ENCODE results near the gene FNDC8. TPM values are rescaled to one million over a fixed set of nuclear protein-coding genes. Genes with fewer than 3 reads are reported as not detected.
A peak's percentile ranks its signal among the peaks of the same experiment; 100 is the strongest.

The FNDC8 gene
- total and polyA plus RNA-seq, 2 donors (not counting 1 experiment from before 2014, with no cell fraction given): not detected

DNA sequence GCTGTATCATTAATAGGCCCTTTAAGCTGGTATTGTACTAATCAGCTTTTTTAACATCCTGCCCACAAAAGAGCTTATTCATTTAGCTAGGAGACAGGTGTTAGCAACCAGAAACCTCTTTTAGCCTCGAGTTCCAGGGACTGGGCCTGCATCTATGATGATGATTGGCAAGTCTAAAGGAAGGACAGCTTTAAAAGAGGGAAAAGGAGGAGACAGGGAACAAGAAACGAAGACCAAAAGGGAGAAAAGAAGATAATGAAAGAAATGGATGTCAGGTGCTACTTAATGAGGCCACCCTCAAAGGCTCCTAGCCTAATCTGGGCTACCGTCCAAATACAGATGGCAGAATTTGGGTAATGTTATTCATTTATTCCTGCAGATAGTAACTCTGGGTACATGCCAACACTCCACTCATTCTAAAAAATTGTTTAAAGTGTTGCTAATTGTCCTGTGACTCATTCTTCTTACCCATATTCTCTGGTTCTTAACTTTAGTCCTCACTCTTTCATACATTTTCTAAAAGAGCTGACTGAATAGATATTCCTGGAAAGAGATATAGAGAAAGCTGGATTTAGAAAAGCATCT lies 39.2 kb upstream of the FNDC8 start:
- TF ChIP-seq, protein P1, sequence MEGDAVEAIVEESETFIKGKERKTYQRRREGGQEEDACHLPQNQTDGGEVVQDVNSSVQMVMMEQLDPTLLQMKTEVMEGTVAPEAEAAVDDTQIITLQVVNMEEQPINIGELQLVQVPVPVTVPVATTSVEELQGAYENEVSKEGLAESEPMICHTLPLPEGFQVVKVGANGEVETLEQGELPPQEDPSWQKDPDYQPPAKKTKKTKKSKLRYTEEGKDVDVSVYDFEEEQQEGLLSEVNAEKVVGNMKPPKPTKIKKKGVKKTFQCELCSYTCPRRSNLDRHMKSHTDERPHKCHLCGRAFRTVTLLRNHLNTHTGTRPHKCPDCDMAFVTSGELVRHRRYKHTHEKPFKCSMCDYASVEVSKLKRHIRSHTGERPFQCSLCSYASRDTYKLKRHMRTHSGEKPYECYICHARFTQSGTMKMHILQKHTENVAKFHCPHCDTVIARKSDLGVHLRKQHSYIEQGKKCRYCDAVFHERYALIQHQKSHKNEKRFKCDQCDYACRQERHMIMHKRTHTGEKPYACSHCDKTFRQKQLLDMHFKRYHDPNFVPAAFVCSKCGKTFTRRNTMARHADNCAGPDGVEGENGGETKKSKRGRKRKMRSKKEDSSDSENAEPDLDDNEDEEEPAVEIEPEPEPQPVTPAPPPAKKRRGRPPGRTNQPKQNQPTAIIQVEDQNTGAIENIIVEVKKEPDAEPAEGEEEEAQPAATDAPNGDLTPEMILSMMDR (IDR thresholded peaks at IDR 0.05): no peak
- TF ChIP-seq EZH2 (IDR thresholded peaks at IDR 0.05; ENCODE audit: borderline replicate concordance, insufficient read depth, low read depth, low read length, poor library complexity, severe bottlenecking): no peak
- peaks cover 5% of the 10 kb centered on the region for H4K20me1 ChIP-seq (ENCODE audit: control insufficient read depth, insufficient read depth, low read length, poor library complexity, severe bottlenecking)
- H3K4me3 ChIP-seq (ENCODE audit: control extremely low read depth in 1 of 5, extremely low read depth in 1 of 5, insufficient read depth in 1 of 5, low read depth in 2 of 5, low read length in 4 of 5): no peak overlapping the region
- peaks cover 98% of the 10 kb centered on the region for H3K79me2 ChIP-seq (ENCODE audit: control insufficient read depth, insufficient read depth, low read length)
- no peak overlapping the region for H3K27ac Mint-ChIP-seq
- no CpG with 5 or more reads among the region's 3 CpGs for WGBS (ENCODE audit: insufficient coverage)
- no peaks in the 10 kb centered on the region for H3K27me3 Mint-ChIP-seq
- peak overlapping the region in 1 of 2 donors; percentile 40 for H3K27ac ChIP-seq (ENCODE audit: low read length in 2 of 2)
- H3K36me3 ChIP-seq (replicated peaks in 1 of 2; ENCODE audit: control extremely low read depth in 1 of 2, control insufficient read depth in 1 of 2, extremely low read depth in 1 of 2, insufficient read depth in 2 of 2, low read length in 1 of 2): no peaks in the 10 kb centered on the region
- no peaks in the 10 kb centered on the region for H3K9me3 Mint-ChIP-seq (ENCODE audit: insufficient read depth)
- H3K4me1 Mint-ChIP-seq: peaks cover 51% of the 10 kb centered on the region
- H3K9me3 ChIP-seq (ENCODE audit: control extremely low read depth in 1 of 3, control insufficient read depth in 2 of 3, insufficient read depth in 1 of 3, low read length in 2 of 3): no peaks in the 10 kb centered on the region
- ChIA-PET CTCF (interaction anchor here (1.4 to 1.9 kb wide), 5 partner anchors 12 to 83 kb away, joined by 3 to 6 read pairs (median 4); no protein-coding TSS in a partner anchor), POLR2A (no interaction called here)
- peak overlapping the region; percentile 26 for H3K4me2 ChIP-seq (replicated peaks; ENCODE audit: low read depth, low read length, poor library complexity, severe bottlenecking)
- peaks cover 10 to 17% of the 10 kb centered on the region in 2 donors for H3K4me1 ChIP-seq (ENCODE audit: control insufficient read depth in 2 of 2, insufficient read depth in 2 of 2, low read length in 2 of 2)
- DNase-seq: no peak
- H3K4me3 Mint-ChIP-seq: peak overlapping the region; percentile 49
- no peak overlapping the region for H2AFZ ChIP-seq (ENCODE audit: insufficient read depth, low read depth, low read length, poor library complexity, severe bottlenecking)
- no peaks in the 10 kb centered on the region for H3K27me3 ChIP-seq (replicated peaks in 1 of 4; ENCODE audit: control extremely low read depth in 1 of 4, control insufficient read depth in 3 of 4, insufficient read depth in 4 of 4, low read length in 3 of 4)
- no peak for ATAC-seq (ENCODE audit: low read depth)
- H3K9ac ChIP-seq (ENCODE audit: low read length): no peak overlapping the region
- intact Hi-C loops (cut with micrococcal nuclease): no loop called here

DNA sequence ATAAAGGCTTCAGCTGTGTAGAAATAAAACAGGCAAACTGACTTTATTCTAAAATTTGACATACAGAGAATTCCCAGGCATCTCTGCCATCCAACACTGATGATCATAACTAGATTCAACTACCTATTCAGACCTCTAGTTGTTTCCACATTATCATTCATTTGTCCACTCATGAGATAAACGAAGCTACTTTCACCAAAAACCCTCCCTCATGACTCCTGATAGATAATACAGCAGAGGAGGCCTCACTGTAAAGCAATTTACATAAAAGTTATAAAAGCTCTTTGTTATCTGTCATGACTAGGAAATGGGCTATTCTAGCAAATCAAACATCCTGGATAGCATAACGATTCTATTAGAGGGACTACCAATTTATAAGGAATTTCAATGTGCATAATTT lies 38.3 kb upstream of the FNDC8 start:
- Mint-ChIP-seq H3K27me3 (no peaks in the 10 kb centered on the region), H3K4me3 (no peak overlapping the region), H3K27ac (no peak overlapping the region), H3K4me1 (peaks cover 60% of the 10 kb centered on the region), H3K9me3 (ENCODE audit: insufficient read depth) (no peaks in the 10 kb centered on the region)
- no peak overlapping the region for H3K27ac ChIP-seq (ENCODE audit: low read length in 2 of 2)
- H3K9me3 ChIP-seq (ENCODE audit: control extremely low read depth in 1 of 3, control insufficient read depth in 2 of 3, insufficient read depth in 1 of 3, low read length in 2 of 3): no peaks in the 10 kb centered on the region
- H3K9ac ChIP-seq (ENCODE audit: low read length): peak overlapping the region; percentile 4
- no peak for DNase-seq
- no peak overlapping the region for H2AFZ ChIP-seq (ENCODE audit: insufficient read depth, low read depth, low read length, poor library complexity, severe bottlenecking)
- H3K27me3 ChIP-seq (replicated peaks in 1 of 4; ENCODE audit: control extremely low read depth in 1 of 4, control insufficient read depth in 3 of 4, insufficient read depth in 4 of 4, low read length in 3 of 4): no peaks in the 10 kb centered on the region
- peaks cover 19 to 22% of the 10 kb centered on the region in 2 donors for H3K4me1 ChIP-seq (ENCODE audit: control insufficient read depth in 2 of 2, insufficient read depth in 2 of 2, low read length in 2 of 2)
- no peaks in the 10 kb centered on the region for H4K20me1 ChIP-seq (ENCODE audit: control insufficient read depth, insufficient read depth, low read length, poor library complexity, severe bottlenecking)
- H3K4me3 ChIP-seq (ENCODE audit: control extremely low read depth in 1 of 5, extremely low read depth in 1 of 5, insufficient read depth in 1 of 5, low read depth in 2 of 5, low read length in 4 of 5): no peak overlapping the region
- CTCF ChIA-PET: interaction anchor here (0.5 to 1.9 kb wide), 5 partner anchors 10 to 84 kb away, joined by 4 to 6 read pairs (median 4); no protein-coding TSS in a partner anchor
- peaks cover 98% of the 10 kb centered on the region for H3K79me2 ChIP-seq (ENCODE audit: control insufficient read depth, insufficient read depth, low read length)
- no peak for ATAC-seq (ENCODE audit: low read depth)
- no peaks in the 10 kb centered on the region for H3K36me3 ChIP-seq (replicated peaks in 1 of 2; ENCODE audit: control extremely low read depth in 1 of 2, control insufficient read depth in 1 of 2, extremely low read depth in 1 of 2, insufficient read depth in 2 of 2, low read length in 1 of 2)
- no peak for TF ChIP-seq EZH2 (IDR thresholded peaks at IDR 0.05; ENCODE audit: borderline replicate concordance, insufficient read depth, low read depth, low read length, poor library complexity, severe bottlenecking)
- TF ChIP-seq, protein P1 (IDR thresholded peaks at IDR 0.05): no peak
- WGBS (ENCODE audit: insufficient coverage): no CpG with 5 or more reads among the region's 2 CpGs
- POLR2A ChIA-PET: no interaction called here
- H3K4me2 ChIP-seq (replicated peaks; ENCODE audit: low read depth, low read length, poor library complexity, severe bottlenecking): peak overlapping the region; percentile 16
- intact Hi-C loops (cut with micrococcal nuclease): no loop called here
